SK-N-SH treated with all-trans-retinoic acid at 6 μM for 48 hours (cell line): ENCODE results near the gene NPTXR.

ENCODE experiments used
- ATAC-seq: fragments of 200-7000 bp; cut with Tn5 transposase; 3 replicates; pipeline ENCODE4 v1.9.1; 2020; ENCODE audit warnings: mild to moderate bottlenecking, moderate library complexity
- ARNTL ChIP-seq: fragments of 450-650 bp; formaldehyde crosslinking; IDR thresholded peaks from 2 replicates; pipeline ENCODE4 v1.5.0; 2020; ENCODE audit warnings: low read depth, mild to moderate bottlenecking, moderate library complexity, borderline replicate concordance
- BACH2 ChIP-seq: fragments of 250-450 bp; sonication (Bioruptor Pico); IDR thresholded peaks from 2 replicates; pipeline ENCODE4 v1.9.0; 2021; ENCODE audit warnings: mild to moderate bottlenecking, borderline replicate concordance
- CREB5 ChIP-seq: fragments of 250-450 bp; sonication (Bioruptor Pico); IDR thresholded peaks from 2 replicates; pipeline ENCODE4 v1.5.1; 2020; ENCODE audit warnings: low read depth, mild to moderate bottlenecking, moderate library complexity
- CSDC2 ChIP-seq: fragments of 250-450 bp; sonication (Bioruptor Pico); IDR thresholded peaks from 2 replicates; pipeline ENCODE4 v1.5.0; 2020; ENCODE audit warnings: mild to moderate bottlenecking, moderate library complexity
- CSRNP3 ChIP-seq: fragments of 250-450 bp; sonication (Bioruptor Pico); IDR thresholded peaks from 2 replicates; pipeline ENCODE4 v1.5.1; 2021; ENCODE audit warnings: mild to moderate bottlenecking, moderate library complexity
- ESRRG ChIP-seq: fragments of 250-450 bp; sonication (Bioruptor Pico); IDR thresholded peaks from 2 replicates; pipeline ENCODE4 v1.6.1; 2021; ENCODE audit warnings: mild to moderate bottlenecking
- GLIS3 ChIP-seq: fragments of 250-450 bp; sonication (Bioruptor Pico); IDR thresholded peaks from 2 replicates; pipeline ENCODE4 v1.5.0; 2020; ENCODE audit warnings: mild to moderate bottlenecking, moderate library complexity
- ISL1 ChIP-seq: fragments of 250-450 bp; sonication (Bioruptor Pico); IDR thresholded peaks from 2 replicates; pipeline ENCODE4 v2.1.2; 2022; ENCODE audit warnings: mild to moderate bottlenecking, moderate library complexity
- OSR1 ChIP-seq: fragments of 250-450 bp; sonication (Bioruptor Pico); IDR thresholded peaks from 2 replicates; pipeline ENCODE4 v1.8.0; 2022; ENCODE audit warnings: moderate library complexity, mild to moderate bottlenecking, inconsistent platforms
- PATZ1 ChIP-seq: fragments of 250-450 bp; sonication (Bioruptor Pico); IDR thresholded peaks from 2 replicates; pipeline ENCODE4 v1.8.0; 2020; ENCODE audit warnings: mild to moderate bottlenecking, moderate library complexity, borderline replicate concordance
- POU6F1 ChIP-seq: fragments of 250-450 bp; sonication (Bioruptor Pico); IDR thresholded peaks from 2 replicates; pipeline ENCODE4 v1.8.0; 2021; ENCODE audit warnings: low read depth, mild to moderate bottlenecking, moderate library complexity, borderline replicate concordance
- RARB ChIP-seq: fragments of 250-450 bp; sonication (Bioruptor Pico); IDR thresholded peaks from 2 replicates; pipeline ENCODE4 v1.8.0; 2021; ENCODE audit warnings: mild to moderate bottlenecking, moderate library complexity
- SNAI2 ChIP-seq: fragments of 250-450 bp; sonication (Bioruptor Pico); IDR thresholded peaks from 2 replicates; pipeline ENCODE4 v1.5.0; 2020; ENCODE audit warnings: mild to moderate bottlenecking, moderate library complexity
- TCF4 ChIP-seq: fragments of 250-450 bp; sonication (Bioruptor Pico); IDR thresholded peaks from 2 replicates; pipeline ENCODE4 v1.8.0; 2021; ENCODE audit warnings: mild to moderate bottlenecking, moderate library complexity, borderline replicate concordance
- TOX ChIP-seq: fragments of 250-450 bp; sonication (Bioruptor Pico); IDR thresholded peaks from 2 replicates; pipeline ENCODE4 v1.8.0; 2021; ENCODE audit warnings: mild to moderate bottlenecking, moderate library complexity, borderline replicate concordance
- TSHZ2 ChIP-seq: fragments of 250-450 bp; sonication (Bioruptor Pico); IDR thresholded peaks from 2 replicates; pipeline ENCODE4 v1.5.0; 2020; ENCODE audit warnings: mild to moderate bottlenecking, moderate library complexity
- ZC3H10 ChIP-seq: fragments of 250-450 bp; sonication (Bioruptor Pico); IDR thresholded peaks from 2 replicates; pipeline ENCODE4 v1.5.1; 2021; ENCODE audit warnings: mild to moderate bottlenecking, moderate library complexity
- ZFP3 ChIP-seq: fragments of 250-450 bp; sonication (Bioruptor Pico); IDR thresholded peaks from 2 replicates; pipeline ENCODE4 v1.5.0; 2020; ENCODE audit warnings: mild to moderate bottlenecking, moderate library complexity
- ZFP30 ChIP-seq: fragments of 450-650 bp; formaldehyde crosslinking; IDR thresholded peaks from 2 replicates; pipeline ENCODE4 v1.5.0; 2022; ENCODE audit warnings: mild to moderate bottlenecking, moderate library complexity
- ZNF565 ChIP-seq: fragments of 450-650 bp; formaldehyde crosslinking; conservative IDR thresholded peaks from 2 replicates; pipeline ENCODE4 v1.5.0; 2020; ENCODE audit warnings: low read depth, mild to moderate bottlenecking, moderate library complexity
- ZNF70 ChIP-seq: fragments of 450-650 bp; formaldehyde crosslinking; IDR thresholded peaks from 2 replicates; pipeline ENCODE4 v1.5.0; 2020; ENCODE audit warnings: mild to moderate bottlenecking, moderate library complexity
- ZNF8 ChIP-seq: fragments of 450-650 bp; formaldehyde crosslinking; IDR thresholded peaks from 2 replicates; pipeline ENCODE4 v1.5.0; 2020; ENCODE audit warnings: mild to moderate bottlenecking, moderate library complexity

The NPTXR gene

GRCh38 chr22:38878001-38878400 is 34.2 kb upstream of the NPTXR start:
- TF ChIP-seq ZNF70 (no peak), ZNF8 (CRISPR knock-in tag) (no peak), SNAI2 (no peak), OSR1 (CRISPR knock-in tag) (no peak), ZC3H10 (CRISPR knock-in tag) (no peak), TSHZ2 (CRISPR knock-in tag) (no peak), ISL1 (CRISPR knock-in tag) (no peak), ESRRG (CRISPR knock-in tag) (no peak), ARNTL (CRISPR knock-in tag) (no peak), PATZ1 (no peak), ZFP3 (CRISPR knock-in tag) (no peak), TOX (CRISPR knock-in tag) (no peak), GLIS3 (CRISPR knock-in tag) (no peak), CSRNP3 (no peak), TCF4 (CRISPR knock-in tag) (no peak), ZFP30 (no peak), RARB (CRISPR knock-in tag) (no peak)
- no peak for ATAC-seq

- no peak for ATAC-seq
- TF ChIP-seq SNAI2 (no peak), CSDC2 (CRISPR knock-in tag) (no peak), ZC3H10 (CRISPR knock-in tag) (no peak), CSRNP3 (no peak), RARB (CRISPR knock-in tag) (no peak), PATZ1 (no peak), ZFP30 (no peak), BACH2 (CRISPR knock-in tag) (no peak), TSHZ2 (CRISPR knock-in tag) (no peak), TOX (CRISPR knock-in tag) (no peak), CREB5 (CRISPR knock-in tag) (no peak), ARNTL (CRISPR knock-in tag) (no peak), ZNF565 (CRISPR knock-in tag) (no peak), ISL1 (CRISPR knock-in tag) (no peak), ZFP3 (CRISPR knock-in tag) (no peak), POU6F1 (no peak), ZNF8 (CRISPR knock-in tag) (no peak)
These were observed 30.8 kb upstream of the NPTXR start for GRCh38 chr22:38874529-38875222.
